ENCODE data around the gene FARP2.
"Not testable (repeated sequence)": the region's sequence is repeated elsewhere in the genome, so short reads cannot be mapped to it uniquely, and the experiment has no call there.

FARP2 gene

GRCh38 chr2:241363426-241363825, 7.3 kb downstream of the FARP2 start:
- DNase-seq (ENCODE audit: low read depth in 3 of 3, low spot score in 1 of 3) = no peak

- no peak for DNase-seq (ENCODE audit: low read depth in 3 of 3, low spot score in 1 of 3)
Measured at GRCh38 chr2:241364781-241365180, 8.7 kb downstream of the FARP2 start.

GRCh38 chr2:241366678-241367077, 10.6 kb downstream of the FARP2 start:
- DNase-seq (ENCODE audit: low read depth in 3 of 3, low spot score in 1 of 3) = no peak

DNA sequence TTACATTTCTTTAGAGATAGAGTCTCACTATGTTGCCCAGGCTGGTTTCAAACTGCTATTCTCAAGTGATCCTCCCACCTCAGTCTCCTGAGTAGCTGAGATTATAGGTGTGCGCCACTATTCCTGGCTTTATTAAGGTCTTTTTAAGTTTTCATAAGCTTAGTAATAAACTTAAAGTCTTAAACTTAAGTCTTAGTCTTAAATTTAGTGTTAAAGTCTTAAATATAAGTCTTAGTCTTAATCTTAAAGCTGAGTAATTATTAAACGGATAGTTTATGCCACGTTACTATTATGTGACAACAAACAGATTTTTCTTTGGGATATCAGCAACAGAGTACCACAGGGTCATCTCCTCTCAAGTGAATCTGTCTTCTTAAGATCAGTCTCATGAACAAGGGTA, 12.6 kb downstream of the FARP2 start:
- no peak for DNase-seq (ENCODE audit: low read depth in 3 of 3, low spot score in 1 of 3)

DNA sequence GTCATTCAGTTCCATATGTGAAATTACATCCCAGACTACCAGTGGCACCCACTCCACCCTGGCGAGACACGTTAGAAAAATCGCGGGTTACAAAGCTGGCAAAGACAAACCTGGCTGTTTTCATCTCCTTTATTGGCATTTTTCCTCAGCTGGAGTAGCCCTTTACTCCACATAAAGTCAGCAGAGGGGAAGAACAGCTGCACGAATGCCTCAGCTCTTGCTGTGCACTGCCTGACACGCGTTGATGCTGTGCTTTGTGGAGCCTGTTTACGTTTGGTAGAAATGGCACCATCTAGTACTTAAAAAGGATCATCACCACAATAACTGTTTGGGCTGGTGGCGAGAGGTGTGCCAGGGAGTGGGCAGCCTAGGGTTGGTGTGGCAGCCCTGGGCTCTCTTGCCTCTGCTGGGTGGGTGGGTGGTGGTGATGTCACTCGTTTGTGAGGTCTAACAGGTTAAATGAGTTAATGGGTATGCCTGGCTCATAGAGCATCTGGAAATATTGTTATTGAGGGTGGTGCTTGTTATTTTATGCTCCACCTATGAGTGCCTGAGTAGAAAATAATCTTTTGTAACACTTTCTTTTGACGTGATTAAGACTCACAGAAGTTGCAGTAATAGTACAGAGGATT, 16.4 kb downstream of the FARP2 start:
- DNase-seq (ENCODE audit: low read depth in 3 of 3, low spot score in 1 of 3) = no peak

DNA sequence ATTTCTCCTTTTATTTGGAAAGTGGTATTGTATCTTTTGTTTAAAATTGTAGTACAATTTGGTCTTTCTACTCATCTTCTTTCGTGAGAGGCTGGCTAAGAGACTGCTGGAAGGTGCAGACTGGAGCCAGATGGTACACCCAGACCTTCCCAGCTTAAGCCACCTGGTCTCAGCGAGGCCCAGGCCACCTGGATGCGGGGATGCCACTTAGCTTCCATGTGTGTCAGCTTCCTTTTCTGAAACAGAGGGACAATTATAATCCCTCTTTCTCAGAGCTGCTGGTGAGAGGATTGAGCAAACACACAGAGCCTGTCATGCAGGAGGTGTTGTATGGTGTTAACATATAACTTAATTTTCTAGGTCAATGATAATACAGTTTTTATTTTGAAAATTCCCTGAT, 17.4 kb downstream of the FARP2 start:
- no peak for DNase-seq (ENCODE audit: low read depth in 3 of 3, low spot score in 1 of 3)

- not testable (repeated sequence) for DNase-seq (ENCODE audit: low read depth in 3 of 3, low spot score in 1 of 3)
Measured at GRCh38 chr2:241373906-241374305, 17.8 kb downstream of the FARP2 start.

DNA sequence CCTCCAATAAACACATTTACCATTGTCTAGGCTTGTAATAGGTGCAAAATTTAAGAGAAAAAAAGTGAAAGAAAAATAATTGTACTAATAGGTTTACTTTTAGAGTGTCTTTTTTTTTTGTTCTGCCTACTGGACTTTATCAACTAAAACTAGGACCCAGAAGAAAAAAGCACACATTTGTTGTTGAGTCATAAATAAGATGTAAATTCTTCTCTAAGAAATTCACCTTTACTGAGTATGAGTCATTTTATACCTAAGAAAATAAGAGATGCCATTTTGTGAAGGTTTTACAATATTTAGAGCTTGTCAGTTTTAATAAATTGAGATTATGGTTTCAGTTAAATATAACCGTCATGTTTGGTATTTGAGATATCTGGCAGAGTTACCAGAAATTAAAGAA, 19.2 kb downstream of the FARP2 start:
- DNase-seq (ENCODE audit: low read depth in 3 of 3, low spot score in 1 of 3) = no peak

GRCh38 chr2:241376808-241377207, 20.7 kb downstream of the FARP2 start:
- DNase-seq (ENCODE audit: low read depth in 3 of 3, low spot score in 1 of 3) = no peak

DNA sequence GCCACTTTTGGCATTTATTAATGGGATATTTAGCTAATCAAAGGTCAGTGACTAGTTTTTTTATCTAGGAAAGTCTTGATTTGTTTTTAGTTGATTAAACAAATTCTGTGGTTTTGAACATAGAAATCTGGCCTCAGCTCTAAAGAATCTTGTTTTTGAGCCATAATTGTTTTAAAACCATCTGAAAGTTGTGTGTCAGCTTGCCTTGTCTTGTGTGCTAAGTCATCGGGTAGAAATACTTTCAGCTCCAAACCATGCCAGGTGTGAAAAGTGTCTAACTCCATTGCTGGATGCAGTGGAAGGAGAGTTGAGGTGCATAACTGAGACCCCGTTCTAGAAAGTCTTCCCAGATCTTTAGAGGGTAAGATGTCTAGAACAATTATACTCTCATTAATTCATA, 22.7 kb downstream of the FARP2 start:
- DNase-seq (ENCODE audit: low read depth in 3 of 3, low spot score in 1 of 3) = no peak

DNA sequence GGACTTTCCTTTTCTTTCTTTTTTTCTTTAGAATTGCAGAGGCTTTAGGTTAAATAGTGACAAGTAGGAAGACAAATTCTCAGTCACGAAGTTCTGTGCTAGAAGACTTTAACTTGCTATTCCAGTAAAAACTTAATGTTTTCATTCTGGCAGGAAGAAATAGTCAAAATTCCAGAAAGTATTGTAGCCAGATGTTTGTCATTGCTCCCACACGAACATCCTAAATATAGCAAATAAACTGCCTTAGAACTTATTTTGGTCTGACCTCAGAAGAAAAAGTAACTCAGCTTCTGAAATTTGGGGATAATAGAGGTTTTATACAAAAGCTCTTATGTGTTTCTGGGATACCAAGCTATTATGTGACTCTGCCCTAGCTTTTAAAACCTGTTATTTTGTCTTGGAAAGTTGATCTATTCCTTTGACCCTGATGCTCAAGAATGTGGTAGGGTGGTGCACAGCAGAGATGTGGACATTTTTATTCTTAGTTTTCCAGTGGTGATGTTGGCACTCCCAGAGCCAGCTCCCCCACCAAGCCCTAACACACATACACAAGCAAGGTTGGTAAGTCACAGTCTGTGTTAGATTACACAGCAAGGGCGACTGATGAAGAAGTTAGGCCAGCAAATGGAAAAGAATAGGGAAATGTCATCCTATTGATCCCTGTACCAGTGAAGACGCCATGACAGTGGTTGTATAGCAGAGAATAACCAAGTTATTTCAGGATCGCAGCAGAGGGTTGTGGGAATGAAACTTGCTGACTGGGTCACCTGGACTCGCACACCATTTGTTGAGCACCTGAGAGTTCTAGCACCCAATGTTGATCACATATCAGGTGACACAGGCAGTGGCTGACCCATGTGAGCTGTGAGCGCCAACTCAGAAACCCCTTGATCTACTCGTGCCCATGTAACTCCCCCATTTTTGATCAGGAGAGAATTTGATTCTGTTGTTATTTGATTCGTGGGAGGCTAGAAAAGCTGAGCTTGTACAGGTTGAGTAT, 23.7 kb downstream of the FARP2 start:
- no peak for DNase-seq (ENCODE audit: low read depth in 3 of 3, low spot score in 1 of 3)

GRCh38 chr2:241381872-241382271, 25.8 kb downstream of the FARP2 start:
- DNase-seq (ENCODE audit: low read depth in 3 of 3, low spot score in 1 of 3) = no peak

- not testable (repeated sequence) for DNase-seq (ENCODE audit: low read depth in 3 of 3, low spot score in 1 of 3)
Measured at GRCh38 chr2:241385450-241385849, 29.4 kb downstream of the FARP2 start.

DNA sequence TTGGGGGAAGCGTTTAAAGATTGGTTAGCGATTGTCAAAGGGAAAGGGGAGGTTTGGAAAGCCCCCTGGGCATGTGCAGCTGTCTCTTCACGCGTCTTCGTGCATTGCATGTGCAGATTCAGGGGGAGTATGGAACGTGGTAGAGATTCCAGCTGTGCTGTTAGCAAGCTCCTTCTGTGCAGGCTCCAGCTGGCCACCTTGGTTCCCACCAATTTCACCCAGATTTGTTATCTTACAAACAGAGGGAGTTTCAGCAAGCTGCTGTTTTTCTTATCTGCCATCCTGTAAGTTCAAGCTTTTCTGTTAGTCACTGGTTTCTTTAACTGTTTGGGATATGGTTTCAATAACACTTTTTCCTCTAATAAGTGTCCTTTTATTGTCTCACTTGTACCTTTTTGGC, 30.4 kb downstream of the FARP2 start:
- no peak for DNase-seq (ENCODE audit: low read depth in 3 of 3, low spot score in 1 of 3)

GRCh38 chr2:241389697-241390096, 33.6 kb downstream of the FARP2 start:
- no peak for DNase-seq (ENCODE audit: low read depth in 3 of 3, low spot score in 1 of 3)

DNA sequence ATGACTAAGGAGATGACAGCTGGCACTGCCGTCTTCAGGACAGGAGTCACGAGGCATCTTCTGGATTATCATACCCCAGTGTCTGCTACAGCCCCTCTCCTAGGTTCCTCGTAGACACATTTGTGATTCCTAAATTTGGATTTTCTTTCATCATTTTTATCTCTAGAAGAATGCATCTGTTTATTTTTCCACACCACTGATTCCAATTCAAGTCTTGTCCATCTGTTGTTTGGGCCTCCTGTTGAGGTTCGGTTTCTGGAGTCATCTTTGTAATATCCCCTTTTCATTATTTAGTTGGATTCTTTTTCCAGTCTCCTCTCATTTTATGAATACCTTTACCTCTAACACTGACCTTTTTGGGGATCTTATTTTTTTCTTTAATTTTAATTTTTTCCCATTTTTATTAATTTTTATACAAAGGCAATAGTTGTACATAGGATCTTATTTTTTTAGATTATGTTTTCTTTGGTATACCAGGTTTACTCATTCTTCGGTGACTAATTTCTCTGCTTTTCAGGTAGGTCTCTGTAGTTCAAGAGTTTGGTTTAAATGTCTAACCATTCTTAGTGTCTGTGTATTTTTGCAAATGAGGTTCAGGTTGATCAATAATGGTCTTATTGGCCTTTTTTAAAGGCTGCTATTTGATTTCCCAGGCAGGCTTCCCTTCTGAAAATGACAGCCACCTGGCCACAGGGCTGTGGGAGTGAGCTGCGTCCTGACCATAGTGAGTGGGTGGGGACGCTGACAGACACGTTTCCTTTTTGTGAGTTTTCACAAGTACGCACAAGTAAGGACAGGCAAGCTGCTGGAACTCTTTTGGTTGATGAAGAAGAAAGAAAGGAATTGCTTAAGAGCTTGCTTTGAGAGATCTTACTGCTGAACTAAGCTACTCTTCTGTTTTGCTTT, 34.5 kb downstream of the FARP2 start:
- no peak for DNase-seq (ENCODE audit: low read depth in 3 of 3, low spot score in 1 of 3)

GRCh38 chr2:241391892-241392665, 36.0 kb downstream of the FARP2 start:
- no peak for DNase-seq (ENCODE audit: low read depth in 3 of 3, low spot score in 1 of 3)

DNA sequence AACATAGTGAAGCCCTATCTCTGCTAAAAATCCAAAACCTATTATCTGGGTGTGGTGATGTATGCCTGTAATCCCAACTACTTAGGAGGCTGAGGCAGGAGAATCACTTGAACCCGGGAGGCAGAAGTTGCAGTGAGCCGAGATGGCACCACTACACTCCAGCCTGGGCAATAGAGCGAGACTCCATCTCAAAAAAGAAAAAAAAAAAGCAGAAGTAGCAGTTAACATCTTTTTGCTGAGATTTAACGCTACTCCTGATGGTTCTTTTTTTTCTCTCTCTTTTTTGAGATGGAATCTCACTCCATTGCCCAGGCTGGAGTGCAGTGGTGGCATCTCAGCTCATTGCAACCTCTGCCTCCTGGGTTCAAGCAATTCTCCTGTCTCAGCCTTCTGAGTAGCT, 36.7 kb downstream of the FARP2 start:
- DNase-seq (ENCODE audit: low read depth in 3 of 3, low spot score in 1 of 3) = not testable (repeated sequence)

GRCh38 chr2:241393524-241394196, 37.6 kb downstream of the FARP2 start:
- no peak for DNase-seq (ENCODE audit: low read depth in 3 of 3, low spot score in 1 of 3)

- DNase-seq (ENCODE audit: low read depth in 3 of 3, low spot score in 1 of 3) = not testable (repeated sequence)
Measured at GRCh38 chr2:241396809-241397208, 40.7 kb downstream of the FARP2 start.
